ENCODE data around the gene OSTN.

OSTN gene

GRCh38 chr3:191314109-191314728 lies 115.2 kb downstream of the OSTN start:
- TF ChIP-seq CTCF (IDR thresholded peaks at IDR 0.05; ENCODE audit: control insufficient read depth, insufficient read depth, low read depth, low read length, missing control alignments) = no peak
- no peak for DNase-seq (ENCODE audit: low read depth)
- H3K4me3 ChIP-seq (ENCODE audit: control insufficient read depth, low read depth, low read length) = no peak overlapping the region
